ENCODE data around the gene TCF25. TPM values are rescaled to one million over a fixed set of nuclear protein-coding genes. Genes with fewer than 3 reads are reported as not detected.

TCF25 gene
- total RNA-seq, 4 donors from 2014 or later = 68.9 to 110 (median 85.7) TPM

- peaks cover 19 to 33% of the 10 kb centered on the region in 2 donors for H3K4me1 ChIP-seq
Measured at GRCh38 chr16:89922477-89922883, 49.1 kb downstream of the TCF25 start.

GRCh38 chr16:89922884-89923639, 49.7 kb downstream of the TCF25 start, which contains the start of gene TUBB3:
Gene TUBB3 (plus strand): TSS chr16:89923342. CDS start chr16:89923402, 60 bp downstream.
- peak within 1 kb of the TSS; percentile 22 to 60 (median 39) for H3K27ac ChIP-seq
- H3K4me3 ChIP-seq = peak within 1 kb of the TSS; percentile 59 to 83 (median 61)
- intact Hi-C loops (cut with DNase I; ENCODE audit: low total_unique reads) (no loop called here), in situ Hi-C loops (cut with MboI; ENCODE audit: low sequenced_read_pairs in 4 of 4) (no loop called here)
- H3K4me1 ChIP-seq = peaks cover 15 to 29% of the 10 kb centered on the region in 2 donors
- DNase-seq = no peak
- ATAC-seq = peak; percentile 21 to 38
- no peaks in the 10 kb centered on the region for H3K36me3 ChIP-seq
- peaks cover 60 to 70% (median 64%) of the 10 kb centered on the region in 3 donors for H3K27me3 ChIP-seq
- no peaks in the 10 kb centered on the region for H3K9me3 ChIP-seq
- TF ChIP-seq POLR2A (IDR thresholded peaks at IDR 0.05) = peak; percentile 54 to 80
- no peak for TF ChIP-seq CTCF (IDR thresholded peaks at IDR 0.05 in 4 of 5, conservative IDR thresholded peaks at IDR 0.05 in 1 of 5)

More at GRCh38 chr16:89922477-89922883, 49.1 kb downstream of the TCF25 start:
- peak overlapping the region; percentile 22 to 60 (median 39) for H3K27ac ChIP-seq
- ATAC-seq (no peak), DNase-seq (no peak)
- H3K4me3 ChIP-seq = peak overlapping the region; percentile 59 to 83 (median 61)
- H3K27me3 ChIP-seq = peaks cover 60 to 73% (median 70%) of the 10 kb centered on the region in 3 donors
- in situ Hi-C loops (cut with MboI; ENCODE audit: low sequenced_read_pairs in 4 of 4) (no loop called here), intact Hi-C loops (cut with DNase I; ENCODE audit: low total_unique reads) (no loop called here)
- no peaks in the 10 kb centered on the region for H3K9me3 ChIP-seq
- H3K36me3 ChIP-seq = no peaks in the 10 kb centered on the region
- TF ChIP-seq POLR2A (IDR thresholded peaks at IDR 0.05) = no peak
- TF ChIP-seq CTCF (IDR thresholded peaks at IDR 0.05 in 4 of 5, conservative IDR thresholded peaks at IDR 0.05 in 1 of 5) = no peak

- in situ Hi-C loops (cut with MboI; ENCODE audit: low sequenced_read_pairs in 4 of 4) = no loop called here
- Histone ChIP-seq H3K4me1 (peaks cover 12 to 21% of the 10 kb centered on the region in 2 donors), H3K27ac (no peak overlapping the region), H3K9me3 (no peaks in the 10 kb centered on the region), H3K27me3 (peaks cover 54 to 63% (median 57%) of the 10 kb centered on the region in 3 donors), H3K4me3 (peak overlapping the region; percentile 14 to 83 (median 61)), H3K36me3 (no peaks in the 10 kb centered on the region)
- intact Hi-C loops (cut with DNase I; ENCODE audit: low total_unique reads) = no loop called here
- no peak for DNase-seq
- TF ChIP-seq POLR2A (IDR thresholded peaks at IDR 0.05) = no peak
- TF ChIP-seq CTCF (IDR thresholded peaks at IDR 0.05 in 4 of 5, conservative IDR thresholded peaks at IDR 0.05 in 1 of 5) = no peak
- no peak for ATAC-seq
Measured at GRCh38 chr16:89923640-89924296, 50.4 kb downstream of the TCF25 start.

- DNase-seq (no peak), ATAC-seq (no peak)
- H3K27ac ChIP-seq = no peak overlapping the region
- intact Hi-C loops (cut with DNase I; ENCODE audit: low total_unique reads) (no loop called here), in situ Hi-C loops (cut with MboI; ENCODE audit: low sequenced_read_pairs in 4 of 4) (no loop called here)
- H3K4me1 ChIP-seq = peaks cover 12 to 21% of the 10 kb centered on the region in 2 donors
- no peaks in the 10 kb centered on the region for H3K36me3 ChIP-seq
- H3K4me3 ChIP-seq = no peak overlapping the region
- H3K27me3 ChIP-seq = peaks cover 48 to 58% (median 51%) of the 10 kb centered on the region in 3 donors
- TF ChIP-seq CTCF (IDR thresholded peaks at IDR 0.05 in 4 of 5, conservative IDR thresholded peaks at IDR 0.05 in 1 of 5) (no peak), POLR2A (IDR thresholded peaks at IDR 0.05) (no peak)
- no peaks in the 10 kb centered on the region for H3K9me3 ChIP-seq
Measured at GRCh38 chr16:89924297-89924924, 51.0 kb downstream of the TCF25 start.

Measured in gastrocnemius medialis (tissue), 4 donors.